HG03175 (cell line): ENCODE measurements around the gene SREBF1.

ENCODE experiments used
- ATAC-seq: cut with Tn5 transposase; IDR thresholded peaks from one replicate; pipeline ENCODE4 v1.9.1; 2021; ENCODE audit warnings: mild to moderate bottlenecking, moderate library complexity; ENCODE audit not compliant: unreplicated experiment

The SREBF1 gene

GRCh38 chr17:17826342-17826713 lies 10.5 kb downstream of the SREBF1 start:
- no peak for ATAC-seq

DNA sequence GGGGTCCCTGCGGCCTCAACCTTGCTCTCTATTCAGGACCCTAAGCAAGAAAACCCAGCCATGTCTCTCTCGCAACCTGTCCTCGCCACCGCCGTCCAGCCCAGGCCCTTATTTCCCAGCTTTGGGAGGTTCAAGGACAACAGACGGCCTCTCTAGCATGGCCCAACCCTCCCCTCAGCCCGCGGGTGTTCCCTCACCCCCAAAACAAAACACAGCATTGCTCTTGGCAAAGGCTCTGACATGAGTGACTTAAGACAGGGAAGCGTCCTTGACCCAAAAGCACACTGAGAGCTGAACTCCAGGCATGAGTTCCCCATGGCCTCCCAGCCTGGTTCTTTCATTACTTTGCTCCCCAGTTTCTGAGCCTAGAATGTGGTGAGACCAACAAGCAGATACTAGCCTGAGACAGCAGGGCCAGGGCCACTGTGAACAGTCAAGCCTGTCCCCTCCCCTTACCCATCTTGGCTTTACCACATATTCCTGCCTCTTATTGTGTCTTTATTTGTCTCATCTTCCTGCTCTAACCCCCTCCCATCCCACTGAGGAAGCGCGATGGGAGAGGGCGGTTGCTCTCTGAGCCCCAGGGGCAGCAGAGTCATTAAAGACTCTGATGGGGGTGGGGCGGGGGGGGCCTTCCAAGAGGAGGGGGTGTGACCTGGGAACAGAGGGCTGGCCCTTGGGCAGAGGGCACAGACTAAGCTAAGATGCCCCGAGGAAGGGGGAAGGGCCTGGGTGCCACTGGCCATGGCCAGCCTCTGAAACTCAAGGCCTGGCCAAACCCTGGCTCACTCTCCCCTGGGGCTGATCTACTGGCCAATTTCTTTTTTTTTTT lies 11.8 kb downstream of the SREBF1 start:
- no peak for ATAC-seq

GRCh38 chr17:17824119-17824782 lies 12.5 kb downstream of the SREBF1 start:
- ATAC-seq = no peak

DNA sequence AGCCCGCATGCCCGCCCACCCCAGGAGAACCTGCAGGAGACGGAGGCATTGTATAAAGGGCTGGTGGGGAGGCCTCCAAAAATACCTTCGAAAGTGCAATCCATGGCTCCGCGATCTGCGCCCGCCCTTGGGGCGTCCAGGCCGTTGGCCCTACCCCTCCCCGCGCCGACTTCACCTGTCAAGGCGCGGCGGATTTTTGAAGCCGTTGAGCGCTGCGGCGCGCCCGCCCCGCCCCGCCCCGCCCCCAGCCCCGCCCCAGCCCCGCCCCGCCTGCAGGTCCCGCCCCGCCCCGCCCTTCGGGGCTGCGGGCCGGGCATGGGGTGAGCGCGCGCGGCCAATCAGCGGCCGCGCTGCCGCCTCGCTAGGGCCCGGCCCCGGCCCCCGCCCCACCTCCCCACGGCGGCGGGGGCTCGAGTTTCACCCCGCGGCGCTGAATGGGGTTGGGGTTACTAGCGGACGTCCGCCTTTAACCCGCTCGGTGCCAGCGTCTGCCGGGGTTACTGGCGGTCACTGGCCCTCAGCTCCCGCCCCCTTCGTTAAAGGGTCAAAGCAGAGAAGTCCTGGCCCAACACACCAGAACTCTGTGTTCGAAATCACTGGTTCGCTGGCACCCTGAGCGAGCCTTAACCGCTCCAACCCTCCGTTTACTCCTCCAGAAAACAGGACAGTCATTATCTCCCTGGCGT lies 13.2 kb downstream of the SREBF1 start:
- peak; percentile 81 for ATAC-seq

DNA sequence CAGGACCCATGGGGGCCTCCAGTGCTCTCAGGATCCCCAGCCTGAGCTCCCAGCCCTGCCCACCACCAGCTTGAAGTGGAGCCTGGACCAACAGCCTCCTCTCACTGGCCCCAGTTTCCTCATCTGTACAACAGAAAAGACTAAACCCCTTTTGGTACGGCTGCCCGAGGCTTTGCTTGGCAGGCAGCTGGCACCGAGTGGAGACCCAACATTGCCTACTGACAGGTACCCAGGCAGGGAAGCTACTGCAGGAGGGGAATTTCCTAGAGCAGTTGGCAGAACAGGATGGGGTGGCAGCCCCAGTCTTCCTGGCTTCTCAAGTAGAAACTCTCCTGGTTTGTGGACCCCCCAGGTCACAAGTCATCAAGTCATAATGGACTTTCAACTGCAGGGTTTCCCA lies 14.2 kb downstream of the SREBF1 start:
- ATAC-seq = no peak

- no peak for ATAC-seq
Measured at GRCh38 chr17:17822189-17822588, 14.6 kb downstream of the SREBF1 start.

- ATAC-seq = no peak
Measured at GRCh38 chr17:17820463-17821158, 16.2 kb downstream of the SREBF1 start.

DNA sequence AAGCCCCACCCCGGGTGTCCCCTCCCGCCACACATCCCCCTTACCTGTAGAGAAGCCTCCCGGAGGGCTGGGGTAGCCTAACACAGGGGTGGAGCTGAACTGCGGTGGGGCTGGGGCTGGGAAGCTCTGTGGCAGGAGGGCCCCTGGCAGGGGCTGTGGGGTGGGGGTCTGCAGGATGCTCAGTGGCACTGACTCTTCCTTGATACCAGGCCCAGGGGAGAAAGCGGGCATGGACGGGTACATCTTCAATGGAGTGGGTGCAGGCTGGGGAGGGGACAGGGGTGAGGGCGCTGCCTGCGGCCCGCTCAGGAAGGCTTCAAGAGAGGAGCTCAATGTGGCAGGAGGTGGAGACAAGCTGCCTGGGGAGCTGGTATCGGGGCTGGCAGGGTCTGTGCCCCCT lies 16.7 kb downstream of the SREBF1 start:
- no peak for ATAC-seq

- peak; percentile 33 for ATAC-seq
Measured at GRCh38 chr17:17819561-17819995, 17.2 kb downstream of the SREBF1 start.

DNA sequence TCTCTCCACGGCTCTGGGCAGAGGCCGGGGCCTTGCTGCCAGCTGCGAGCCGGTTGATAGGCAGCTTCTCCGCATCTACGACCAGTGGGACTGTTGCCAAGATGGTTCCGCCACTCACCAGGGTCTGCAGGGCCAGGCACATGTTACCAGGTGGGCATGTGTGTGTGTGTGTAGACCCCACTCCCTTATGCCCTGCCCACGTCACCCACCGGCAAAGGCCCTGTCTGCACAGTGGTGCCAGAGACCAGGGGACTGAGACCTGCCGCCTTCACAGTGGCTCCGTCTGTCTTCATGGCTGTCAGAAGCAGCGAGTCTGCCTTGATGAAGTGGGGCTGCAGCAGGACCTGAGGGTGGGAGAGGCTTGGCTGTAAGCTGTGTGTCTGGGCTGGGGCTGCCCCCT lies 17.7 kb downstream of the SREBF1 start:
- no peak for ATAC-seq

GRCh38 chr17:17818088-17818526 lies 18.7 kb downstream of the SREBF1 start:
- no peak for ATAC-seq

GRCh38 chr17:17817552-17817947 lies 19.2 kb downstream of the SREBF1 start:
- no peak for ATAC-seq

DNA sequence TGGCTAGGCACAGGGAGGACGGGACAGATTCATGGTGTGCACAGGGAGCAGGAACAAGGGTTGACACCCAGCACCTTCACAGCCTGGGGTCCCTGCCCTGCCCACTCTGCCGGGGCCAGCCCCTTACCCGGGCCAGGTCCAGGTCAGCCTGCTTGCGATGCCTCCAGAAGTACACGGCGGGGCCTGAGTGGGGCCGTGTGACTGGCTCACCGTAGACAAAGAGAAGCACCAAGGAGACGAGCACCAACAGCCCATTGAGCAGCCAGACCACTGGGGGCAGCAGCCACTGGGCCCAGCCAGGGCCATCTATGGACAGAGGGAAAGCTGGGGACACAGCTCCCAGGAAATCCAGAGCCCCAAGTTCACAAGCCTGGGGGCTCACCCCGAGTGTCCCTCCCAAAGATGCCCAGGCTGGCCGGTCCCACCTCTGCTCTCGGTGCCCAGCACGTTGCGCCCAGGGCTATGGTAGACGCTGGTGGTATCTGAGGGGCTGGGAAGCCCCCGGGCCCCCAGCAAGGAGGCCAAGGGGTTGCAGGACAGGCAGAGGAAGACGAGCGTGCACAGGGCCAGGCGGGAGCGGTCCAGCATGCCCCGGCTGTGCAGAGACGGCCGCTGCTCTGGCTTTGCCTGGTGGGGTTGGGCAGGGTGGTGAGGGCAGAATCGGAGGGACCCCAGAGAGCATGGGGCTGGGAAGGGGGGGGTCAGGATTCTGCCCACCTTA lies 19.8 kb downstream of the SREBF1 start:
- no peak for ATAC-seq

- no peak for ATAC-seq
Measured at GRCh38 chr17:17816240-17816814, 20.5 kb downstream of the SREBF1 start.

GRCh38 chr17:17815436-17816200 lies 21.2 kb downstream of the SREBF1 start:
- ATAC-seq = no peak

DNA sequence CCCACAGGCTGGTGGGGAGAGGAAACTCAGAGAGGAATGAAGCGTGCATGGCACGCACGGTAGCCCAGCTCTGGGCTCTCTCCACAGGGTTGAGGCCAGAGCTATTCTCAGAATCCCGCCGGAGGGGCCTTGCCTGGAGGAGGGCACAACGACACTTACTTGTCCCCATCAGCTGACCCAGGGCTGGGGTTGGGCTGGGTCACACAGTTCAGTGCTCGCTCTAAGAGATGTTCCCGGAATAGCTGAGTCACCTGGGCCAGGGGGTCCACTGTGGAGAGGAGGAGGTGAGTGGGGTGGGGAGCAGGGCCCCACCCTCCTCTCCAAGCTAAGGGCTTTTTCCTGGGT lies 21.8 kb downstream of the SREBF1 start:
- ATAC-seq = no peak

DNA sequence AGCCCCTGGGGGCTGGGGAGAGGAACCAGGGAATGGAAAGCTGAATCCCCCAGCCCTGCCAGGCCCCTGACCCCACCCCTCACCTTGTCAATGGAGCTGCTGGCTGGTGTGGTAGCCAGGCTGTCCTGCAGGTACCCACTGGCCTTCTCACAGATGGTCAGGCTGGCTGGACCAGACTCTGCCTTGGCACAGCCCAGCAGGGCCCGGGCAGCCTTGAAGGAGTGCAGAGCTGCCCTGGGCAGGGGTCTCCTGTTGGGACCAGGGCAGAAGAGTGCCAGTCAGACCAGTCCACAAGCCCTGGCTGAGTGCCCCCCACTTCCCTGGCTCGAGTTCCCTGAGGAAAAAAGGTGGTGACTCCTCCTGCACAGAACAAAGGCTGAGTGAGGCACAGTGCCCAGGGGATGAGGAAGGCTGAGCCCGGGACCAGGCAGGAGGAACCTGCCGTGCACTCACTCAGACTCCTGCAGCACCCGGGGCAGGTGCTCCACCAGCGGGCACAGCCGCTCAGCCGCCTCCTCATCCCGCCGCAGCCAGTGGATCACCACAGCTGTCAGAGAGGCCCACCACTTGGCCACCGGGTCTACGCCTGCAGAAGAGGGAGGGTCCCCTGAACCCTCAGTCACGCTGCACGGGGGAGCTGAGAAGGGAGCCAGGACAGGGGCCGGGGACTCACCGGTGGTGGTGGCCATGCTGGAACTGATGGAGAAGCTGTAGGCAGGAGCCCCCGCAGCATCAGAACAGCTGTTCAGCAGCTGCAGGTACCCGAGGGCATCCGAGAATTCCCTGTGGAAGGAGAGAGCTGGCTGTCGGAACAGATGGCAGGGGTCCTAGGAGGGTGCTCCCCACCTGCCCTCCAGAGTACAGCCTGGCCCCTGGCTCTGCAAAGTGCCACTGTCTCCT lies 22.4 kb downstream of the SREBF1 start:
- ATAC-seq = no peak

DNA sequence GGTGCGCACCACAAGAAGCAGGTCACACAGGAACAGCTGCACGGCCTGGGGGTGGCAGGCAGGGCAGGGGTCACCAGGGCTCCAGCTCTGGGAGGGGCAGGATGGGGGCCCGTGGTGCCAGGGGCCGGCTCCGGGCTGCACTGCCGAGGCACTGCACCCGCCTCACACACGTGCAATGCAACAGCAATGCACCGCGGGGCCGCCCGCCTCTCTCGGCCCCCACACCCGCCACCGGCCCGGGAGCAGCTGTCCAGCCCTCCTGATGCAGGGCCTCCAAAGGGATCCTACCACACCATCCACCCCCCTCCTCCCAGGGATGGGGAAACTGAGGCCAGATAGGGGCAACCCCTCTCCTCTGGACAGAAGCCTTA lies 23.1 kb downstream of the SREBF1 start:
- no peak for ATAC-seq
